ENCODE results near the gene SLC25A10.

SLC25A10 gene

DNA sequence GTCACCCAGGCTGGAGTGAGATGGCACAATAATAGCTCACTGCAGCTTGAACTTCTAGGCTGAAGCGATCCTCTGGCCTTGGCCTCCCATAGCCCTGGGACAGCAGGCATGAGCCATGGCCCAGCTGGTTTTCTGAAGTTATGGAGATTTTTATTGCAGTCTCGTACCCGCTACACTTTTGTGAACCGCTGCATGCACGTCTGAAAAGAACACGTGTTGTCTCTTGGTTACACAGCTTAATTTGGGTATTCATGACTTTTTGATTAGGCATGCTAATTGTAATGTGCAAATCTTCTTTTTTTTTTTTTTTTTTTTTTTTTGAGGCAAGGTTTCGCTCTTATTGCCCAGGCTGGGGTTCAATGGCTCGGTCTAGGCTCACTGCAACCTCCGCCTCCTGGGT, 13.4 kb downstream of the SLC25A10 start:
- Histone ChIP-seq H3K9me2 (replicated peaks; ENCODE audit: insufficient read depth, low read length) (no peaks in the 10 kb centered on the region), H3K9ac (ENCODE audit: low read length) (no peak overlapping the region), H3K27me3 (replicated peaks; ENCODE audit: insufficient read depth, low read length) (no peaks in the 10 kb centered on the region), H3K4me2 (ENCODE audit: low read depth, low read length) (no peak overlapping the region), H3K4me1 (ENCODE audit: low read length) (peaks cover 17% of the 10 kb centered on the region), H3K9me3 (replicated peaks; ENCODE audit: insufficient read depth, low read length) (no peaks in the 10 kb centered on the region), H3K36me3 (replicated peaks; ENCODE audit: insufficient read depth, low read length) (no peaks in the 10 kb centered on the region), H3F3A (ENCODE audit: insufficient read depth, low read length) (peaks cover 16% of the 10 kb centered on the region), H3K4me3 (ENCODE audit: low read length) (no peak overlapping the region), H2AFZ (ENCODE audit: low read length) (no peak overlapping the region), H4K20me1 (ENCODE audit: insufficient read depth, low read length) (no peaks in the 10 kb centered on the region), H3K79me2 (ENCODE audit: low read length) (no peaks in the 10 kb centered on the region), H3K27ac (ENCODE audit: low read length) (no peak overlapping the region)
- TF ChIP-seq EZH2phosphoT487 (IDR thresholded peaks at IDR 0.05; ENCODE audit: low read length) (no peak), EZH2 (optimal IDR thresholded peaks at IDR 0.05; ENCODE audit: low read depth, low read length) (no peak)
- TF ChIP-seq, protein P1, sequence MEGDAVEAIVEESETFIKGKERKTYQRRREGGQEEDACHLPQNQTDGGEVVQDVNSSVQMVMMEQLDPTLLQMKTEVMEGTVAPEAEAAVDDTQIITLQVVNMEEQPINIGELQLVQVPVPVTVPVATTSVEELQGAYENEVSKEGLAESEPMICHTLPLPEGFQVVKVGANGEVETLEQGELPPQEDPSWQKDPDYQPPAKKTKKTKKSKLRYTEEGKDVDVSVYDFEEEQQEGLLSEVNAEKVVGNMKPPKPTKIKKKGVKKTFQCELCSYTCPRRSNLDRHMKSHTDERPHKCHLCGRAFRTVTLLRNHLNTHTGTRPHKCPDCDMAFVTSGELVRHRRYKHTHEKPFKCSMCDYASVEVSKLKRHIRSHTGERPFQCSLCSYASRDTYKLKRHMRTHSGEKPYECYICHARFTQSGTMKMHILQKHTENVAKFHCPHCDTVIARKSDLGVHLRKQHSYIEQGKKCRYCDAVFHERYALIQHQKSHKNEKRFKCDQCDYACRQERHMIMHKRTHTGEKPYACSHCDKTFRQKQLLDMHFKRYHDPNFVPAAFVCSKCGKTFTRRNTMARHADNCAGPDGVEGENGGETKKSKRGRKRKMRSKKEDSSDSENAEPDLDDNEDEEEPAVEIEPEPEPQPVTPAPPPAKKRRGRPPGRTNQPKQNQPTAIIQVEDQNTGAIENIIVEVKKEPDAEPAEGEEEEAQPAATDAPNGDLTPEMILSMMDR (IDR thresholded peaks at IDR 0.05; ENCODE audit: low read length), result no peak
- no peak for DNase-seq

DNA sequence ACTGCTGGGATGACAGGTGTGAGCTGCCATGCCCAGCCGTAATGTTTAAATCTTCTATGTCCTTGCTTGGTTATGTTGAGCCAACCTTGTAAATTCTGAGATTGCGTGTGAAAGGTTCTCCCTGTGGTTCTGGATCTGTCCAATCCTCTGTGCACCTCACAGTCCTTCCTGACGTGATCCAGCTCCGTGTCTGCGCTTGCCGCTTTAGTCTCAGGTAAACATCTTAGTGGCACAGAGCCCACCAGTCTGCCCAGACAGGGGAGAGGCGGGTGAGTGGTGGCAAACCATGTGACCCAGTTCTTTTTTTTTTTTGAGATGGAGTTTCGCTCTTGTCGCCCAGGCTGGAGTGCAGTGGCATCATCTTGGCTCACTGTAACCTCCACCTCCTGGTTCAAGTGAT, 13.9 kb downstream of the SLC25A10 start:
- Histone ChIP-seq H3K4me2 (ENCODE audit: low read depth, low read length) (no peak overlapping the region), H3K9me3 (replicated peaks; ENCODE audit: insufficient read depth, low read length) (no peaks in the 10 kb centered on the region), H4K20me1 (ENCODE audit: insufficient read depth, low read length) (no peaks in the 10 kb centered on the region), H3K27ac (ENCODE audit: low read length) (no peak overlapping the region), H3K9ac (ENCODE audit: low read length) (no peak overlapping the region), H3F3A (ENCODE audit: insufficient read depth, low read length) (peaks cover 16% of the 10 kb centered on the region), H3K4me3 (ENCODE audit: low read length) (no peak overlapping the region), H3K9me2 (replicated peaks; ENCODE audit: insufficient read depth, low read length) (no peaks in the 10 kb centered on the region), H3K4me1 (ENCODE audit: low read length) (peaks cover 17% of the 10 kb centered on the region), H3K79me2 (ENCODE audit: low read length) (no peaks in the 10 kb centered on the region), H2AFZ (ENCODE audit: low read length) (no peak overlapping the region), H3K36me3 (replicated peaks; ENCODE audit: insufficient read depth, low read length) (no peaks in the 10 kb centered on the region), H3K27me3 (replicated peaks; ENCODE audit: insufficient read depth, low read length) (no peaks in the 10 kb centered on the region)
- TF ChIP-seq EZH2phosphoT487 (IDR thresholded peaks at IDR 0.05; ENCODE audit: low read length) (no peak), EZH2 (optimal IDR thresholded peaks at IDR 0.05; ENCODE audit: low read depth, low read length) (no peak)
- TF ChIP-seq, protein P1 (IDR thresholded peaks at IDR 0.05; ENCODE audit: low read length), result no peak
- no peak for DNase-seq

DNA sequence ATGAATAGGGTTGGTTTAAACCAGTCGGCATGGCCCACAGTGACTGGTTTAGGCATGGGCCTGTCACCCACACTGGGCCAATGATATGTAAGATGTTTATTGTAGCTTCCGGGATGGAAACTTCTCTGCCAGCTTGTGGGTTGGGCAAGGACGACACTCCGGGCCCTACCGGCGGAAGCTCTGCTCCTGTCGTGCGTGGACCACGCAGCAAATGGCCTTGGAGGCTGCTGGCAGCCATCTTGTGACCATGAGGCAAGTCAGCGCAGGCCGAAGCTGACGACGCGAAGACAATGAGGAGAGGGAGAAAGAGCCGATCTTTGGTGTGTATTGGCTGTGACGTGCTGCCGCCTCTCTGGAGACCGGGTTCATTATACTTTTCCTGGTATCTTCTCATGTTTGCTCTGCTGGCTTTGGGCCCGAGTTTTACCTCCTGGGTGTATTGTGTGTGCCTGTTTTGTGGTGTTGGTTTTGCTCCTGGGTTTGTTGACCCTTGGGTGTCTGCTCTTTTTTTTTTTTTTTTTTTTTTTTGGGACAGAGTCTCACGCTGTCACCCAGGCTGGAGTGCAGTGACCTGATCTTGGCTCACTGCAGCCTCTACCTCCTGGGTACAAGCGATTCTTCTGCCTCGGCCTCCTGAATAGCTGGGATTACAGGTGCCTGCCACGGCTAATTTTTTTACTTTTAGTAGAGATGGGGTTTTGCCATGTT, 15.4 kb downstream of the SLC25A10 start:
- Histone ChIP-seq H3K27me3 (replicated peaks; ENCODE audit: insufficient read depth, low read length) (no peaks in the 10 kb centered on the region), H4K20me1 (ENCODE audit: insufficient read depth, low read length) (no peaks in the 10 kb centered on the region), H3K9me2 (replicated peaks; ENCODE audit: insufficient read depth, low read length) (no peaks in the 10 kb centered on the region), H3K4me2 (ENCODE audit: low read depth, low read length) (no peak overlapping the region), H3K27ac (ENCODE audit: low read length) (no peak overlapping the region), H3K9me3 (replicated peaks; ENCODE audit: insufficient read depth, low read length) (no peaks in the 10 kb centered on the region), H3K4me1 (ENCODE audit: low read length) (peaks cover 8% of the 10 kb centered on the region), H3K36me3 (replicated peaks; ENCODE audit: insufficient read depth, low read length) (no peaks in the 10 kb centered on the region), H2AFZ (ENCODE audit: low read length) (no peak overlapping the region), H3K4me3 (ENCODE audit: low read length) (no peak overlapping the region), H3K9ac (ENCODE audit: low read length) (no peak overlapping the region), H3K79me2 (ENCODE audit: low read length) (no peaks in the 10 kb centered on the region), H3F3A (ENCODE audit: insufficient read depth, low read length) (peaks cover 7% of the 10 kb centered on the region; the same call in 1 of the 2 replicates)
- no peak for DNase-seq
- TF ChIP-seq EZH2 (optimal IDR thresholded peaks at IDR 0.05; ENCODE audit: low read depth, low read length) (no peak), EZH2phosphoT487 (IDR thresholded peaks at IDR 0.05; ENCODE audit: low read length) (no peak)
- TF ChIP-seq, protein P1 (IDR thresholded peaks at IDR 0.05; ENCODE audit: low read length), result no peak

Measured in MM.1S (cell line).